ENCODE data around the gene PCMTD2.
"Not testable (repeated sequence)": the region's sequence is repeated elsewhere in the genome, so short reads cannot be mapped to it uniquely, and the experiment has no call there.

Gene PCMTD2

GRCh38 chr20:64257107-64257757, 1.7 kb downstream of the PCMTD2 start:
- DNase-seq: no peak

DNA sequence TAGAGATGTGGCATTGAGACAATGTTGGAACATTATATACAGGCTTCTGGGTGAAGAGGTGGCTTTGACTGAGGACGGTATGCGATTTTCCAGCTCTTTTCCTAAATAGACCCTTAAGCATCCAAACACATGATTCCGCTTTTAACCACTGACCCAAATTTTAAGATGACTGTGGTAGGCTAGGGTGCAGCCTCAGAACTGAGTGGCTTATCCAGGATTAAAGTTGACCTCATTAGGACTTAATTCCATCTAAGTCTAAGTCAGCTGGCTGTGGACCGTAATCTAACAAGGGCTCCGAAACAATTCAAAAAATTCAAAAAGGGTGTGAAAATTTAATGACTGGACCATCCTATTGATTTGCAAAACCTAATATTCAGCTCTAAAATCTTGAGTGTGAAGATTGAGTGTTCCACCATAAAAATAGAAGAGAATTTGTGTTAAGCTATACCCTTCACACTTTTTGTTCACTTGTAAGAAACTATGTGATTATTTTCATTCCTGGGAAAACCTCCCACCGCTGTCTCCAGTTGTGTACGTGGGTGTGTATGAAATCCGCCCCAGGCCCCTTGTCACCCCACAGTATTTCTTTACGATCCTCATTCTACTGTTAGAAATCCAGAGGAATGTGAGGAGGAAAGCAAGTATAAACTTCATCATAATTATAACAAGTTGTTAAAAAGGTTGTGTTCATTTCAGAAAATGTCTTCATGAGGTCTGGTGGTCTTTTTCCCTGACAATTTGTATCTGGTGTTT, 2.7 kb downstream of the PCMTD2 start:
- DNase-seq: peak; percentile 36

DNA sequence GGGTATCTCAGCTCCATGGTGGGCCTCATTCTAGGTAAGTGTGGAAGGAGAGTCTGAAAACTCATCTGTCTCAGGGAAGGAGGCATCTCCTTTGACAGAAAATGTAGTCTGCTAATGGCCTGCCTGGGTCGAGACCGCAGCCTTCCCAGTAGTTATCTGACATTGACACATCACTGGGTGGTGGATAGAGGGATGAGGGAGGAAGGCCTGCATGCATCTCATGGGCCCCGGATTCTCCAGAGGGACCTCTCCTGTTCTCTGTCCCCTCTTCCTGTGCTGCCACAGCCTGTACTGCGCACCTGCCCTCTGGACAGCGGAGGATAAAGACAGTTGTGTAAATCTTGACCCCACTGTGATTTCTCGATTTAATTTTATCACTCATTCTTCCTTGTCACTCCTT, 4.7 kb downstream of the PCMTD2 start:
- no peak for DNase-seq

GRCh38 chr20:64261138-64261537, 5.6 kb downstream of the PCMTD2 start:
- DNase-seq: peak; percentile 36

GRCh38 chr20:64264091-64264490, 8.5 kb downstream of the PCMTD2 start:
- DNase-seq: no peak

DNA sequence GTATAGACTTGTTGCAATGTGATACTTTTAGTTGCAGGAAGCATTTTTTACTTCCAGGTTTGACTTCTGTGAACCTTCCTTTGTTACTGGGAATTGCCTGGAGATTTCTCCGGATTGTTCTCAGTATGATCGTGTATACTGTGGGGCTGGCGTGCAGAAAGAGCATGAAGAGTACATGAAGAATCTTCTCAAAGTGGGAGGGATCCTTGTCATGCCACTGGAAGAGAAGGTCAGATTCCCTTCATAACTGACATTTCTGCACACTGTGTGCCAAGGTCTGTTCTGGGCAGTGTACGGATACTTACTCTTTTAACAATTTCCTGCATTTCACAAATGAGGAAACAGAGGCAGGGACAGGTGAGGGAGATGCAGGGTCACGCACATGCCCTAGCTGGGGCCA, 9.7 kb downstream of the PCMTD2 start:
- DNase-seq: no peak

DNA sequence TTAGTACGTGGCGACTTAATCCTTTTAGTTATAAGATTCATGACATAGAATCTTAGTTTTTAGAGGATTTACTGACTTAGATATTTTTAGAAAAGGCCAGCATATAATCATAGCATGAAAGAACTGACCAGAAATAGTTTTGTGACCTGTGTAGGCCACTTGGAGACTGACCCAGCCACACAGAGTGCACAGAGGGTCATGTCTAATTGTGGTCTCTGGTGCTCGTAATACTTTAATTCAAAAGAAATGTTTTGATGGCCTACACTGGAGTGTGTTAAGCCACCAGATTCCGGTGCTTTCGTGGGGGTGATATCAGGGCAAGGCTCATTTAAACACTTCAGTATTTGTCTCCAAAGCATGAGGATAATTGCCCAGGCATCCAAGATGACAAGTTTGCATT, 11.4 kb downstream of the PCMTD2 start:
- DNase-seq: no peak

DNA sequence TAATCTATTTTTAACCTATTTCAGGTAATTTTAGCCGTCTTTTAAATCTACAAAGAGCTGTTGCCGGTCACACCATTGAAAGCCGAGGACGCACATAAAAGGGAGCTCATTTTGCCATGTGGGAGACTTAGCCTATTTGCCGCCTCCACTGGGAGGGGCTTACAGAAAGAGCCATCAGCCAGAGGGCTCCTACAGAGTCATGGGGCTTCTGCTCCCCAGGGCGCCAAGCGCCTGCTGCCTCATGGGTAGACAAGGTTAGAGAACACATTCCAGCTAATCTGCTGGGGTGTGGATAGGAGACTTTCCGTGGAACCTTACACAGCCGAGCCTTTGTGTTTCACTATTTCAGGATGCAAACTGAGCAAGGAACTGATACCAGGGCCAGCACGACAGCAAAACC, 12.6 kb downstream of the PCMTD2 start:
- DNase-seq: no peak

DNA sequence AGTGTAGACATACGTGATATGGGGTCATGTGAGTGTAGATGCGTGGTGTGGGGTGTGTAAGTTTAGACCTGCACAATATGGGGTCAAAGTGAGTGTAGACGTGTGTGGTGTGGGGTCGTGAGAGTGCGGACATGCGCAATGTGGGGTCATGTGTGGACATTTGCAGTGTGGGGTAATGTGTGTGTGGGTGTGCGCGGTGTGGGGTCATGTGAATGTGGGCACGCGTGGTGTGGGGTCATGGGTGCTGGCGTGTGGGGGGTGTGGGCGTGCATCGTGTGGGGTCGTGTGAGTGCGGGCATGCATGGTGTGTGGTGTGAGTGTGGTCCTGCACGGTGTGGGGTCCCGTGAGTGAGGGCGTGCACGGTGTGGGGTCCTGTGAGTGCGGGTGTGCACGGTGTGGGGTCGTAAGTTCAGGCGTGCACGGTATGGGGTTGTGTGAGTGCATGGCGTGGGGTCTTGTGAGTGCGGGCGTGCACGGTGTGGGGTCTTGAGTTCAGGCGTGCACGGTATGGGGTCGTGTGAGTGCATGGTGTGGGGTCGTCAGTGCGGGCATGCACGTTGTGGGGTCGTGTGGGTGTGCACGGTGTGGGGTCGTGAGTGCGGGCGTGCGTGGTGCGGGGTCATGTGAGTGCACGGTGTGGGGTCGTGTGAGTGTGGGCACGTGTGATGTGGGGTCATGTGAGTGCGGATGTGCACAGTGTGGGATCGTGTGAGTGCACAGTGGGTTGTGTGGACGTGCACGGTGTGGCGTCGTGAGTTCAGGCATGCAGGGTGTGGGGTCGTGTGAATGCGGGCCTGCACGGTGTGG, 14.3 kb downstream of the PCMTD2 start:
- no peak for DNase-seq

- DNase-seq: no peak
Measured at GRCh38 chr20:64271636-64272035, 16.1 kb downstream of the PCMTD2 start.

GRCh38 chr20:64273109-64273508, 17.6 kb downstream of the PCMTD2 start:
- no peak for DNase-seq

DNA sequence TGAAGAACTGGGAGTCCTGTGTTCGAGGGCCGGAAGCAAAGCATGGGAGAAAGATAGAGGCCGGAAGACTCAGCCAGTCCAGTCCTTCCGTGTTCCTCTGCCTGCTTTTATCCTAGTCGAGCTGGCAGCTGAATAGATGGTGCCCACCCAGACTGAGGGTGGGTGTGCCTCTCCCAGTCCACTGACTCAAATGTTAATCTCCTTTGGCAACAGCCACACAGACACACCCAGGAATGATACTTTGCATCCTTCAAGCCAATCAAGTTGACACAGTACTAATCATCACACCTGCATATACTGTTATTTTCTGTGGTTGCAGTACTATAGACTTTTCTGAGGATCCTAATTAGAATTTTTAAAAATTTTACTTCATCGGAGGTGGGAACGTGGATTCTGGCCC, 21.3 kb downstream of the PCMTD2 start:
- no peak for DNase-seq

- DNase-seq: no peak
Measured at GRCh38 chr20:64277571-64278316, 22.2 kb downstream of the PCMTD2 start.

- DNase-seq: no peak
Measured at GRCh38 chr20:64278317-64278681, 22.8 kb downstream of the PCMTD2 start.

- DNase-seq: no peak
Measured at GRCh38 chr20:64279826-64280459, 24.4 kb downstream of the PCMTD2 start.

GRCh38 chr20:64280460-64280843, 24.9 kb downstream of the PCMTD2 start:
- DNase-seq: no peak

DNA sequence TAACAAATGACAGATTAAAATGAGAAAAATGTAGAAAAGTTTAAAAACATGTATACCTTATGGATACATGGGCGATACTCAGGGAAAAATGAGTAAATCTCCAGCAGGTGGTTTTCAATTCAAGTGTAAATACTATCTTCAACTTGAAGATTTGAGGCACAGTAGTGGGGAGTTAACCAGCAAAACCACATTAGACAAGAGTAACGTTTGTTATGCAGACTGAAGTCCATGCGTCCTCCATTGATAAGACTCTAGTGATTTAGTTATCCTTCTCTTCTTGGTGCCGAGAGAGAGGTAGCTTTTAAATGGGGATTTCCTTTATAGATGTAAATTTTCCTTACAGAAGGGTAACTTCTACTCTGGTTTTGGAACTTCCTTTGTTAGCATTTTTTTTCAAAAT, 28.1 kb downstream of the PCMTD2 start:
- DNase-seq: no peak

DNA sequence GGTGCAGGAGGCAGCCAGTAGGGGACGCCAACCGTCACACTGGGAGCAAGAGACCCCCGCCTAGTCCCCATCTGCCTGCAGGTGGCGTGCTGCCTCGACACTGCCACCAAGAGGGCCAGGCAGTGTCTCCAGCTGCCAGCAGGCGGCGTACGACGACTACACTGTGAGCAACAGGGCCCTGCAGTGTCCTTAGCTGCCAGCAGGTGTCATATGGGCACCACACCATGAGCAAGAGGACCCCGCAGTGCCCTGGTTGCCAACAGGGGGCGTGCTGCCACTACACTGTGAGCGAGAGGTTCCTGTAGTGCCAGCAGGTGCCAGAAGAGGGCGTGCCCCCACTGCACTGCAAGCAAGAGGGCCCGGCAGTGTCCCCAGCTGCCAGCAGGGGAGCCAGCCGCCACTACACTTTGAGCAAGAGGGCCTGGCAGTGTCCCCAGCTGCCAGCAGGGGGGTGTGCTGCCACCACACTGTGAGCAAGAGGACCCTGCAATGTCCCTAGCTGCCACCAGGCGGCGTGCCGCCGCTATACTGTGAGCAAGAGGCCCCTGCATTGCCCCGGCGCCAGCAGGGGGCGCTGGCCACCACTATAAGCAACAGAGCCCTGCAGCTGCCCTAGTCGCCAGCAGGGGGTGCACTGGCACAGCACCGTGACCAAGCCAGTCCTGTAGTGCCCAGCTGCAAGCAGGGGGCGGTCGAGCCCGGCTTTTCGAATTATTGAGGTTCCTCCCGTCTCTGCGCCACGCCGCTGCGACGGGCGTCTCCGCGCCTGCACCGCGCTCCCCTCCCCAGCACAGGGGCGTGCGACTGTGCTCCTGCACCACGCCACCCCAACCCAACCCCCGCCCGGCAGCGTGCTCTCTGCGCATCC, 30.3 kb downstream of the PCMTD2 start:
- DNase-seq: peak; percentile 23

- DNase-seq: peak; percentile 11
Measured at GRCh38 chr20:64286447-64287263, 31.1 kb downstream of the PCMTD2 start.

GRCh38 chr20:64287264-64287590, 31.7 kb downstream of the PCMTD2 start:
- not testable (repeated sequence) for DNase-seq

DNA sequence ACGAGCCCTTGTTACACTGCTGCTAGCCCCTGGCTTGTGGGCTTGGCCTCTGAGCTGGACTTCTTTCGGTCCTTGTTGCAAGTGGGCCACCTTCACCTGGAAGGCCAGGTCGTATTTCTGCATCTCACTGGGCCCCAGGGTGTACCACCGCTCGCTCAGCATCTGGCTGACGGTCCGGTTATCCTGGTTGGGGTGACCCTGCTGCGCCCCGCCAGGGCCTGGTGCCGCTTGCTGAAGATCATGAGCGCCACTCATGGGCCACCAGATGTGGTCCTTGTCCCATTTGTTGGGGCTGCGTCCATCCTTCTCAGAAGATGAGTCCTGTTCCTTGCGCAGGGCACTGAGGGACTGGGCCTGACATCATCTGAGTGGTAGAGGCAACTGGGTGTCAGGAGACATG, 36.6 kb downstream of the PCMTD2 start:
- not testable (repeated sequence) for DNase-seq
